Lower leg skin (tissue), 3 donors: ENCODE results near the gene PDS5A.

Experiments used
- CTCF ChIP-seq, 3 donors: fragments of 450-650 bp; IDR thresholded peaks; one replicate each; pipeline ENCODE4 v1.5.1; 2016; ENCODE audit warnings: antibody characterized with exemption in 3 of 3, mild to moderate bottlenecking in 3 of 3, moderate library complexity in 2 of 3
- POLR2A ChIP-seq, 2 donors: fragments of 450-650 bp; IDR thresholded peaks; one replicate each; pipeline ENCODE4 v1.6.1; 2016 to 2017; ENCODE audit warnings: antibody characterized with exemption in 2 of 2, mild to moderate bottlenecking in 1 of 2, moderate library complexity in 1 of 2

- no peak for TF ChIP-seq CTCF (IDR thresholded peaks at IDR 0.05)
- TF ChIP-seq POLR2A (IDR thresholded peaks at IDR 0.05), result no peak
Measured at GRCh38 chr4:39792529-39792928, 185.2 kb downstream of the PDS5A start.
